Measurements from ENCODE around the gene SV2B.
"Not testable (repeated sequence)": the region's sequence is repeated elsewhere in the genome, so short reads cannot be mapped to it uniquely, and the experiment has no call there.

Gene SV2B

GRCh38 chr15:91077029-91077428 is 23.0 kb upstream of the SV2B start:
- Histone ChIP-seq H3K27ac (replicated peaks) (no peak overlapping the region), H3K27me3 (ENCODE audit: insufficient read depth, poor library complexity, severe bottlenecking) (peaks cover 3% of the 10 kb centered on the region), H3K4me3 (replicated peaks; ENCODE audit: insufficient read depth, low read length) (no peak overlapping the region)
- TF ChIP-seq CTCF (IDR thresholded peaks at IDR 0.05; ENCODE audit: insufficient read depth, low read length) (no peak), POLR2AphosphoS5 (IDR thresholded peaks at IDR 0.05; ENCODE audit: low read depth) (no peak), SPI1 (IDR thresholded peaks at IDR 0.05; ENCODE audit: borderline replicate concordance, low read depth) (no peak), REST (IDR thresholded peaks at IDR 0.05; ENCODE audit: insufficient replicate concordance, low read depth) (no peak), GABPA (IDR thresholded peaks at IDR 0.05; ENCODE audit: low read depth) (no peak)
- DNase-seq (ENCODE audit: low read depth in 1 of 2, low spot score in 1 of 2) = no peak

GRCh38 chr15:91093866-91094265 is 6.2 kb upstream of the SV2B start:
- not testable (repeated sequence) for DNase-seq (ENCODE audit: low read depth in 1 of 2, low spot score in 1 of 2); H3K4me3 ChIP-seq (replicated peaks; ENCODE audit: insufficient read depth, low read length); H3K27ac ChIP-seq (replicated peaks)
- H3K27me3 ChIP-seq (ENCODE audit: insufficient read depth, poor library complexity, severe bottlenecking) = peaks cover 31% of the 10 kb centered on the region

- Histone ChIP-seq H3K4me3 (replicated peaks; ENCODE audit: insufficient read depth, low read length) (no peak overlapping the region), H3K27ac (replicated peaks) (no peak overlapping the region), H3K27me3 (ENCODE audit: insufficient read depth, poor library complexity, severe bottlenecking) (peaks cover 65% of the 10 kb centered on the region)
- DNase-seq (ENCODE audit: low read depth in 1 of 2, low spot score in 1 of 2) = no peak
- no peak for TF ChIP-seq POLR2AphosphoS5 (IDR thresholded peaks at IDR 0.05; ENCODE audit: low read depth)
- TF ChIP-seq SPI1 (IDR thresholded peaks at IDR 0.05; ENCODE audit: borderline replicate concordance, low read depth) = no peak
- no peak for TF ChIP-seq CTCF (IDR thresholded peaks at IDR 0.05; ENCODE audit: insufficient read depth, low read length)
- no peak for TF ChIP-seq REST (IDR thresholded peaks at IDR 0.05; ENCODE audit: insufficient replicate concordance, low read depth)
- TF ChIP-seq GABPA (IDR thresholded peaks at IDR 0.05; ENCODE audit: low read depth) = no peak
Observed at GRCh38 chr15:91098451-91098850, 1.6 kb upstream of the SV2B start.

- no peak overlapping the region for H3K27ac ChIP-seq (replicated peaks)
- DNase-seq (ENCODE audit: low read depth in 1 of 2, low spot score in 1 of 2) = no peak
- no peak for TF ChIP-seq REST (IDR thresholded peaks at IDR 0.05; ENCODE audit: insufficient replicate concordance, low read depth)
- TF ChIP-seq POLR2AphosphoS5 (IDR thresholded peaks at IDR 0.05; ENCODE audit: low read depth) = no peak
- TF ChIP-seq CTCF (IDR thresholded peaks at IDR 0.05; ENCODE audit: insufficient read depth, low read length) = no peak
- TF ChIP-seq GABPA (IDR thresholded peaks at IDR 0.05; ENCODE audit: low read depth) = no peak
- TF ChIP-seq SPI1 (IDR thresholded peaks at IDR 0.05; ENCODE audit: borderline replicate concordance, low read depth) = no peak
- H3K27me3 ChIP-seq (ENCODE audit: insufficient read depth, poor library complexity, severe bottlenecking) = peaks cover 65% of the 10 kb centered on the region
- no peak overlapping the region for H3K4me3 ChIP-seq (replicated peaks; ENCODE audit: insufficient read depth, low read length)
Observed at GRCh38 chr15:91099616-91099994, 452 bp upstream of the SV2B start.

Data from HL-60 (cell line).